Thyroid gland (tissue), 4 donors: ENCODE measurements around the gene NAT8L.
"Not testable (repeated sequence)": the region's sequence is repeated elsewhere in the genome, so short reads cannot be mapped to it uniquely, and the experiment has no call there.

Source experiments
- CTCF ChIP-seq, 6 experiments: fragments of 200-600 bp in 3 of 6; fragments of 450-650 bp in 3 of 6; sonication (generic) in 3 of 6; IDR thresholded peaks; one replicate each; pipeline ENCODE4 v1.5.1; 2016 to 2019; ENCODE audit warnings: antibody characterized with exemption in 6 of 6, mild to moderate bottlenecking in 2 of 6, inconsistent platforms in 1 of 6, moderate library complexity in 1 of 6
- POLR2A ChIP-seq, 2 donors: fragments of 450-650 bp; IDR thresholded peaks; one replicate each; pipeline ENCODE4 v1.6.1; 2017; ENCODE audit warnings: antibody characterized with exemption in 2 of 2, mild to moderate bottlenecking in 2 of 2, moderate library complexity in 1 of 2

- TF ChIP-seq CTCF, POLR2A (IDR thresholded peaks at IDR 0.05): not testable (repeated sequence)
Measured at GRCh38 chr4:2027120-2027519, 32.0 kb upstream of the NAT8L start.
